ENCODE measurements around the gene HLTF.

- TF ChIP-seq CTCF (IDR thresholded peaks at IDR 0.05 in 2 of 3, conservative IDR thresholded peaks at IDR 0.05 in 1 of 3; ENCODE audit: borderline replicate concordance in 1 of 3, insufficient read depth in 1 of 3, low read depth in 2 of 3, low read length in 2 of 3) (no peak), REST (IDR thresholded peaks at IDR 0.05; ENCODE audit: low read depth) (no peak), RAD21 (IDR thresholded peaks at IDR 0.05; ENCODE audit: low read depth) (no peak), EZH2phosphoT487 (IDR thresholded peaks at IDR 0.05; ENCODE audit: borderline replicate concordance) (no peak), POLR2AphosphoS5 (IDR thresholded peaks at IDR 0.05; ENCODE audit: low read depth, low read length) (no peak), POLR2A (IDR thresholded peaks at IDR 0.05; ENCODE audit: borderline replicate concordance, extremely low read depth, insufficient read depth, insufficient read length) (no peak)
Observed at GRCh38 chr3:148992635-148993255, 93.6 kb downstream of the HLTF start.

Data from HCT116 (cell line).